Brain pericyte (primary cell): ENCODE results near the gene TRMT2A.
A peak's percentile ranks its signal among the peaks of the same experiment; 100 is the strongest.
"Not testable (repeated sequence)": the region's sequence is repeated elsewhere in the genome, so short reads cannot be mapped to it uniquely, and the experiment has no call there.

ENCODE experiments used
- DNase-seq: peaks from one replicate; pipeline ENCODE4 v3.0.0-alpha.2; 2012; ENCODE audit warnings: low read depth, low spot score

Gene TRMT2A, protein sequence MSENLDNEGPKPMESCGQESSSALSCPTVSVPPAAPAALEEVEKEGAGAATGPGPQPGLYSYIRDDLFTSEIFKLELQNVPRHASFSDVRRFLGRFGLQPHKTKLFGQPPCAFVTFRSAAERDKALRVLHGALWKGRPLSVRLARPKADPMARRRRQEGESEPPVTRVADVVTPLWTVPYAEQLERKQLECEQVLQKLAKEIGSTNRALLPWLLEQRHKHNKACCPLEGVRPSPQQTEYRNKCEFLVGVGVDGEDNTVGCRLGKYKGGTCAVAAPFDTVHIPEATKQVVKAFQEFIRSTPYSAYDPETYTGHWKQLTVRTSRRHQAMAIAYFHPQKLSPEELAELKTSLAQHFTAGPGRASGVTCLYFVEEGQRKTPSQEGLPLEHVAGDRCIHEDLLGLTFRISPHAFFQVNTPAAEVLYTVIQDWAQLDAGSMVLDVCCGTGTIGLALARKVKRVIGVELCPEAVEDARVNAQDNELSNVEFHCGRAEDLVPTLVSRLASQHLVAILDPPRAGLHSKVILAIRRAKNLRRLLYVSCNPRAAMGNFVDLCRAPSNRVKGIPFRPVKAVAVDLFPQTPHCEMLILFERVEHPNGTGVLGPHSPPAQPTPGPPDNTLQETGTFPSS

DNA sequence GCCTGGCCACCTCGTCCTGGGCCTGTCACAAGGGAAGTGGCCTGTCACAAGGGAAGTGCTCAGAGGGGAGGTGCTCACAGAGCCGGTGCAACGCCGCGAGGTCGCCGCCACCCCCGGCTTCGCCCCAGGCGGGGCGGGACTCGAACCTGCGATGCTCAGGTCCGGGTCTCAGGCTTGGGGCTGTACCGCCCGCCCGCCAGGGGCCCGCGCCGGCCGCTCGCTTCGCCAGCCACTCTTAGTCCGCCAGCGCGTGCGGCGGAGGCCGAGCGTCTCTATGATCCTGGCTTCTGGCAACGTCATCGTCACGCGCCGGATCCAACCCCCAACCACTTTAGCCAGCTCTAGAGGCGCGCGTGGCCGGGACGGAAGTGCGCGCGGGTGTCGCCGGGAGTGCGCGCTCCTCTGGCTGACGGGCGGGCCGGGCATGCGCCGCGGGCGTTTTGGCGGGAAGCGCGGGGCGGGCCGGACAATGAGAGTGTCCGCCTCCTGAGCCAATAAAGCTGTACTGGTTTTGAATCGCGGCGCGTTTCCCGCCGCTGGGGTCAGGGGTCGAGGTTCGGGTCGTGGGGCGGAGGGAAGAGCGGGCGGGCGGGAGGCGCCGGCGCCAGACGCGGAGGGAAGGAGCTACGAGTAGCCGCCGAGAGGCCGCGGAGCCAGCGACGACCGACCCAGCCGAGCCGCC, at the start of gene TRMT2A:
Gene TRMT2A, minus strand, starts transcription at position 276 of the 682 bp plus-strand sequence. CDS start 320 bp downstream, outside the sequence.
- DNase-seq: peak; percentile 96

DNA sequence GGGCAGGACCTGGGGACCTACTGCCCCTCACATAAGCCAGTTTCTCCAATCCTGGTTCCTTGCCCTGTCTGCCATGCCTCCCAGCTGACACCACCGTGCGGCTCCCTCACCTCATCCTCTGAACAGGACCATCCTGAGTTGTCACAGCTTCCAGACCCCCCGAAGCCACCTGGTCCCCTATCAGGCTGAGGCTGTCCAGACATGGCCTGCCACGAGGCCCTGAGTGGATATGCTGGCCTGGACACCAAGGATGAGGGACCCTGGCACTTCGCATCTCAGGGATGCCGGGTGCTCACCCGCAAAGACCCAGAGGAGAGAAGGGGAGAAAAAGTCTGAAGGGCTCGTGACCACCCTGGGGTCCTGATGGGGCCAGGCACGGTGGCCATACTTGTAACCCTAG, 49.7 kb upstream of the TRMT2A start:
- no peak for DNase-seq

DNA sequence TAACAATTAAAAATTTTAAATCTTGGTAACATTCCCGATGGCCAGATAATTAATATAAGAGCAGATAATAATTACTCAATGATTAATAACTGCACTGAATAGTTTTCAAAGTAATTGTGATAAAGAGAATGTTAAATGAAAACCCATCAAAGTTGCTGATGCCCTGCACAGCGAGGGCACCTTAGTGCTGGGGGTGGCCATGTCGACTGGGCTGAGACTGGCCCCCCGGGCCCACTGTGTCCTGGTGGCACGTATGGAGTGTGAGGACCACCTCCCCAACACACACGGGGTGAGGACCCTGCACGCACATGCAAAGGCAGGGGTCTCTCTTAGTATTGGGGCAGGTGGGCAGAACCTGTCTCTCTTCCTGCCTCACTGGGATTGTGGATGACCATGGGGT, 48.9 kb upstream of the TRMT2A start:
- no peak for DNase-seq

DNA sequence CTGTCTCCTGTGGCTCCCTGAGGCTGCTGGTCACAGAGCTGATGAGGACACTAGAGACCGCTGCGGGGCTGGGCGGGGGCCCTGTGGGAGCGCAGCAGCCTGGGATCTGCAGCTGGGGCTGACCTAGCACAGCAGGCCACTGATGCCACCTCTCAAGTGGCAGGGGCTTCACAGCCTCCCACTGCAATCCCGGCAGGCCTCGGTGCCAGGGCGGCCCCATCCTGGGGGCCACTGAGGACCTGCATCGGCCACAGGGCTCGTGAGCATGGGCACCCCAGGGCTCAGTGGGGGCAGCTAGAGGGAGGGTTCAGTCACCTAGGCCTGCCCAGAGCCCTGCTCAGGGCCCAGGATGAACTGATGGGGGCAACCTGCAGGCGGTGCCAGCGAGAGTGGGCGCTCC, 48.4 kb upstream of the TRMT2A start:
- no peak for DNase-seq

DNA sequence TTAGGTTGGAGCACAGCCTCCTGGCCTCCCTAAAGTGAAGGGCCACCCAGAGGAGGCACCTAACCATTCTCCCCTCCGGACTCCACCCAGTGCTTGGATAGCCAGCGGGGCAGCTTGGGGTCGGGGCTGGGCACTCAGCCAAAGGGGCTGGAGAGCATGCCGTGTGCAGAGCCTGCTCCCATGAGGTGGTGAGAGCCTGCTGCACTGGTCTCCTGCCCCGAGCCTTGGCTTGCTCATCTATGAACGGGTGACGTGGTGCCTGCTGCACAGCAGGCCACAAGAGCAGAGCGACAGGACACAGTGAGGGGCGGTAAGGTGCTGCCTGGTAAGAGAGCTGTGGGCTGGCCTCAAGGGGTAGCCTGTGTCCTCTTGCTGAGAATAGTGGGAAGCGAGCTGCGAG, 47.8 kb upstream of the TRMT2A start:
- DNase-seq: no peak

DNA sequence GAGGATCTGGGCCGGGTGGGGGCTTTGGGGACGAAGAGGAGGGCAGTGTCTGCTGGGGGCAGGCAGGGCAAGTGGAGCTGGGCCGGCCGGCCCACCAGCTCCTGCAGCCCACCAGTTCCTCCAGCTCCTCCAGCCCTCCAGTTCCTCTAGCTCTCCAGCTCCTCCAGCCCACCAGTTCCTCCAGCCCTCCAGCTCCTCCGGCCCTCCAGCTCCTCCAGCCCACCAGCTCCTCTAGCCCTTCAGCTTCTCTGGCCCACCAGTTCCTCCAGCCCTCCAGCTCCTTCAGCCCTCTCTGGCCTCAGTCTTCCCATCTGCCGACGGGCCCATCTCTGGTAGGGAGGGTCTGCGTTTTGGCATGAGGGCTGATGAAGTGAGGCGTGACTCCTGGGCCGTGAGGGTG, 43.0 kb upstream of the TRMT2A start:
- DNase-seq: no peak

DNA sequence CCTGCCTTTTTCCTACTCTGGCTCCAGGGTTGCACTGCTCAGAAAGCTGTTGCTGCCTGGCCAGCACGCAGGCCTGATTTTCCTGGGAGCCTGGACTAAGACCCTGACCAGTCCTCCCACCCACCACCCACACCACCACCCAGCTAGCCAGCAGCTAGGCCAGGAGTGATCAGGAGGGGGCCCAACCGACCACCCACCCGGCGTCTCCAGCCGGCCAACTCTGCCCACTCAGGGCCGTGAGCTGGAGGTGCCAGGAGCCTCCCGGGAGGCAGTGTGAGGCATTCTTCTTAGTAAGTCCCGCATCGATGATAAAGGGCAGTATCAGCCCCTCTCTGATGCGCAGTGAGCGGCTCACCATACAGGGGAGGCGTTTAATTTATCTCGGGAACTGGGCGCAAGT, 42.5 kb upstream of the TRMT2A start:
- DNase-seq: not testable (repeated sequence)

DNA sequence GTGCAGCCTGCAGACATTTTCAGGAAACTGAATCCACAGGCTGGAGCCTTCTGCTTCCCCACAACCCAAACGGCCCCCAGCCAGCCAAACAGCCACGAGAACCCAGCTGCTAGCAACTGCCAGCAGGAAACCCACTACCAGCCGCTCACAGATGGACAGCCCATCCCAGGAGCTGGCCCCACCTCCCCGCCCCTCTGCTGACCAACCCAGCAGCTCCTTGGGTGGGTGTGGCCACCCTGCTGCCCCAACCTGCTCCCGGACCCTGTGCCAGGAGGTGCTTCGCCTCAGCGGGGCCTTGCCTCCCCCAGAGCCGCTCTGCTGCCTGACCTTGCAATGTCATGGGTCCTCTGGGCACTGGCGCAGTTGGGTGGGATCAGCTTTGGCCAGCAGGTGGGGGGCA, 42.0 kb upstream of the TRMT2A start:
- no peak for DNase-seq

DNA sequence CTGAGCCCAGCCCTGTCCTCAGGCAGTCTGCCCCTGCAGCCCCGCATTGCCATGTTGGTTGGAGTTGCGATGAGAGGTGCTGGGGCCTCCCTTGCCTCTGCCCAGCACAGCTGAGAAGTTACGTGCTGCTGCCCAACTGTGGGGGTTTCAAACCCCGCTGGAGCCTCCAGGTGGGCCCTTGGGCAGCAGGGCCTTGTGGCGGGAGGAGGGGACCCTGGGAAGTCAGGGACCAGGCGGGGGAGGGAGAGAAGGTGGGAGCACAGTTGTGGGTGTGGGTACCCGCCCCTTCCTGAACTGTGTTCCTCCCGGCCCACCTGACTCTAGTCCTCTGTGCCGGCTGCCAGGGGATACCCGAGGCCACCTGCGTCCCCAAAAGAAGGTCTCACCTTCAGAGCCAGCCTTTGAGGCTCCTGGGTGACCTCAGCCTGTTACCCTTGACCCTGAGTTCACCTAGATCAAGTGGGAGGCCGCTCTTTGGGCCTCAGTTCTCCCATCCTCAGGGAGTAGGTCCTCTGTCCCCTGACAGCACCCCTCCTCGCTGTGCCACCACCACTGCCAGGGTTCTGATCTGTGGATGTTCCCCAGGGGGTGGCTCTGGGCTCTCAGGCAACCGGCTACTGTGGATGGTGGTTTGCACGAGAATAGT, 41.5 kb upstream of the TRMT2A start:
- DNase-seq: no peak

DNA sequence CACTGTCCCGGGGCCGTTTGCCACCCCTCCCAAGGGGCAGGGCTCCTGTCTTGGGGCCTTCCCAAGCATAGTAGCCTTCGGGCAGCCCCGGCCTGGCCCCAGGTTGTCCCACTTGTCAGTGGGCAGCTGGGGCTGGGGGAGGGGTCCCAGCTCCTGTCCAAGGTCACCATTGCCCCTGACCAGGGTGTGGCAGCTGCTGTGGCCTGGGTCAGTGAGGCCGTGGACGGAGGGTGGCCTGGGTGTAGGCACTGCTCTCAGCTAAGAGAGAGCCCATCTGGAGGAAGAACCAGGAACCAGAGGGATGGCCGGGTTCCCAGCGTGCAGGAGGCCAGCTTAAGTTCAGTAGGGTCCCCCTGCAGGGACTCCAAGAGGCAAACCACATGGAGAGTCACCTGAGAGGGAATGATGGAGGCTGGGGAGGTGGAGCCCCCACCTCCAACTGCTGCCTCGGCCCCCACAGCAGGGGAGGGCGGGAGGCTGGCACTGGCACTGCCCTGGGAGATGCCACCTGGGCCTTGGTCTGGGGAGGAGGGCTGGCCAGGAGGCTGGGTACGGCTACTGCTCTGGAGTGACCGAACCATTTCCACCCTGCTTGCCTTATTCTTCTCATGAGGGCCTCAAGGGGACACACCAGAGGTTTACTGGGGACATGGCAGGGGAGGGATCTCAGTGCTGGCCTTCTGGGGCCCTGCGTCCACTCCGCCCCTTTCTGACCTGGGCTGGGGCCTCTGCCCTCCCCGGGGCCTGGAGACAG, 40.6 kb upstream of the TRMT2A start:
- DNase-seq: no peak

DNA sequence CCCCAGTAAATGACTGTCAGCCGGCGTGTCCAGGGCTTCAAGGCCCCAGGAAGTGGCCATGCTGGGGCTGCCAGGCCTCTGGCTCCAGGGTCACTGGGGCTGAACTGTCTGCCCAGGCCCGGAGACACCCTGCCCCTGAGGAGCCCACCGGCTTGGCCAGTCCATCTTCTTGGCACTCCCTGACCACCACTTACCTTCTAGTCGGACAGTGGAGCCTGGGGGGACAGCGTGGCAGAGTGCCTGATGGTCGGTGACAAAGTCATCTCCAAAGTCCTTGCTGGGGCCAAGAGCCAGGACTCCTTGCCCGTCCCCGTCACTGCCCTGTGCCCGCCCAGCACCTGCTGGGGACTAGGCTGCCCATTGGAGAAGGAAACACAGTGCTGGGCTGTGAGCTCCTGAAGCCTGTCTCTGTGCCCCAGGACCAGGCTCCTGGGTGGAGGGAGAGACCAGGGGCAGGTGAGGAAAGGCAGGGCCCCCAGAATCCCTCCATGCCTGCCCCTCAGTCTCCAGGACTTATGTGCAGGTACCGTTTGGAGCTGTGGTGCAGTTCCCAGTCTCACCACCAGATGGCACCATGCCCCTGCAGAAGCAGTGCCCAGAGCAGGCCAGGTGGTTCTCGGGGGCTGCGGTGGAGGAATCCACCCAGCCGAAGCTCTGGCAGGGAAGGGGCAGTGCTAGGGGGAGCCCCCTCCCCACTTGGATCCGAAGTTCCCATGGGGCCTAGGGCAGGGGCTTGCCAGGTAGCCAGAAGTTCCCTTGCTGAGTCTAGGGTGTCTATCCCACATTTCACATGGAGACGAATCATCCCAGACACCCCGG, 39.8 kb upstream of the TRMT2A start:
- no peak for DNase-seq

DNA sequence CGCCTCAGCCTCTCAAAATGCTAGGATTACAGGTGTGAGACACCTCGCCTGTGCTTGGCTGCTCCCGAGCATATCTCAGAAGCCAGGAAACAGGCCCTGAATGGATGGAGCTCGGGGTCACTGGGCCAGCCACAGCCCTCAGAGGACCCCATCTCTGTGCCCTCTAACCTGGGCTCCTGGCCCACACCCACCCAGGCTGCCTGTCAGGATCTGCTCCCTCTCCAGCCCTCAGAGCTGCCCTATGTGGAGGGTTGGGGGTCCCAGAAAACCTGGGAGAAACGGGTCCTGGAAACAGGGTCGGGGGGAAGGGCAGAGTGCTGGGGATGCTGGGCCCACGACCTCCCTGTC, 39.0 kb upstream of the TRMT2A start:
- DNase-seq: no peak

DNA sequence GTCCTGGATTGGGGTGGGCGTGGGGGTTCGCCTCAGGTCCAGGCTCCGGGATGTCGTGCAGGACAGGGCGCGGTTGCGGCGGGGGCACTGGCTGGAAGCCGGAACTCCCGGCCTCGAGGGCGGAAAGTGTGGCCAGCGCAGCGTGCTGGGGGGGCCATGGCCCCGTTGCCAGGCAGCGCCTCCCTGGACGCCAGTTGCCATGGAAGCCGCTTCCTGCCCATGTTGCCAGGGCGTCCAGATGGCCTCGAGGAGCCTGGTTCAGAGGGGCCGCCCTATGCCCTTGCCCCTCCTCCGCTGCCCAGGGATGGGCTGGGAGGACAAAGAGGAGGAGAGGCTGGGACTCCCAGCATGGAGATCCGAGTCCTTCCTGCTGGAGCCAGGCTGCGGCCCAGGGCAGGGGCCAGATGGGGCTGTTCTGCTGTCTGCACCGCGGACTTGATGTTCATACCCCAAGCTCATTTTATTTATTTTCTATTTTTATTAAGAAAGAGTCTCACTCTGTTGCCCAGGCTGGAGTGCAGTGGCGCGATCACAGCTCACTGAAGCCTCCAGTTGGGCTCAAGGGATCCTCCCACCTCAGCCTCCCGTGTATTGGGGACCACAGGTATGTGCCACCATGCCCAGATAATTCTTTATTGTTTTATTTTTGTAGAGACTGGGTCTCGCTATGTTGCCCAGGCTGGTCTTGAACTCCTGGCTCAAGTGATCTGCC, 38.5 kb upstream of the TRMT2A start:
- no peak for DNase-seq

DNA sequence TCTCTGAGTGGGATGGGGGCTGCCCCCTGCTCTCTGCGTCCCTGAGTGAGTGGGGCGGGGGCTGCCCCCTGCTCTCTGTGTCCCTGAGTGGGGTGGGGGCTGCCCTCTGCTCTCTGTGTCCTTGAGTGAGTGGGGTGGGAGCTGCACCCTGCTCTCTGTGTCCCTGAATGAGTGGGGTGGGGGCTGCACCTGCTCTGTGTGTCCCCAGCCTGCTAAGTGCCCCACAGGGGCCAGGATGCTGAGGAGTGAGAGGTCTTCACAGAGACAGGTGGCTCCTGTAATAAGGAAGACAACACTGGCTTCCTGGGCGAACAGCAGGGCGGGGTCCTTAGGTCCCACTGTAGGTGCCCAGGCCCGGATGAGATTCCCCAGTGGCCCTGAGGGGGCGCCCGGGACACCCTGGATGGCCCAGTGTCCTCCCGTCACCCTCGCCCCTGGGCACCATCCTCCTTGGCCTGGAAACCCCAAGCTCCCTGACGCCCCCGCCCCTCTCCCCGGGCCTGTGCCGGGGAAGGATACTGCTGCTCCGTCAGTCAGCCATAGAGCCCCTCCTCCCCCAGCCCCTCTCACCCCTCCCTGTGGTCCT, 37.7 kb upstream of the TRMT2A start:
- no peak for DNase-seq

DNA sequence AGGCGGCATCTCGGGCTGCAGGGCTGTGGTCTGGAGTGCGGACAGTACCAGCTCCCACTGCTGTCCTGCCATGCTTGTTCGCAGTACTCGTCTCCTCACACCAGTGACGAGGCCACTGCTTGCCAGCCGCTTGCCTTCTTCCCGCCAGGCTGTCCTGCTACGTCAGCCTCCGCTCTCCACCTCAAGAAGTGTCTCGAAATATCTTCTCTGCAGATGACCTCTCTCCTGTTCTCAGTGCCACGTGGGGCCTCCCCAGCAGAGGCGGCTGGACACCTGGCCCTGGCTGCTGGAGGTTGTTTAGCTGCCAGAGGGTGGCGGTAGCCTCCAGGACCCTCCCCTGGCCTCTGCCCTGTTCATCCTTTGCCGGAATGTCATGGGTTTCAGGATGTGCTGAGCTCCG, 36.9 kb upstream of the TRMT2A start:
- no peak for DNase-seq

DNA sequence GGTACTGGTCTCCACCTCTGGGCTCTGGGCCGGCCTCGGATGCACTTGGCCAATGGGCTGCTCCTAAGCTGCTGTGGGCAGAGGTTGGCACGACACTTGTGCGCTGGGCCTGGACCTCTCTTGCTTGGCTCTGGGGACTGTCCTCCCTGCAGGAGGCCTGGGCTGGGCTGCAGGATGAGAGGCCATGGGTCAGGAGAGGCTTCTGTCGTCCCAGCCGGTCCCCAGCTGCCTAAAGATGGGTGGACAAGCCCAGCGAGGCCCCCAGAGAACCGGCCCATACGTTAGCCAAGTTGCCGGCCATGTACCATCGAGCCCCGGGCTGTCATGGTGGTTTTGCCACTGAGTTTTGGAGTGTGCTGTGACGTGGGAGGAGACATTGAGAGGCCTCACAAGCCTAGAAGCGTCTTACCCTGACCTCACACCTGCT, 35.5 kb upstream of the TRMT2A start:
- no peak for DNase-seq

DNA sequence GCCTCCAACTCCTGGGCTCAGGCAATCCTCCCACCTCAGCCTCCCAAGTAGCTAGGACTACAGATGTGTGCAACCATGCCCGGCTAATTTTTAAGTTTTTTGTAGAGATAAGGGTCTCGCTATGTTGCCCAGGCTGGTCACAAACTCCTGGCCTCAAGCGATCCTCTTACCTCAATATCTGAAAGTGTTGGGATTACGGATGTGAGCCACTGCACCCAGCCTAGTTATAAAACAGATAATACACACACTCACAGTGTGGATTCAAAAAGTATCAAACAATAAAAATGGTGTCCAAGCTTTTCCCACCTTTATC, 34.2 kb upstream of the TRMT2A start:
- DNase-seq: no peak

DNA sequence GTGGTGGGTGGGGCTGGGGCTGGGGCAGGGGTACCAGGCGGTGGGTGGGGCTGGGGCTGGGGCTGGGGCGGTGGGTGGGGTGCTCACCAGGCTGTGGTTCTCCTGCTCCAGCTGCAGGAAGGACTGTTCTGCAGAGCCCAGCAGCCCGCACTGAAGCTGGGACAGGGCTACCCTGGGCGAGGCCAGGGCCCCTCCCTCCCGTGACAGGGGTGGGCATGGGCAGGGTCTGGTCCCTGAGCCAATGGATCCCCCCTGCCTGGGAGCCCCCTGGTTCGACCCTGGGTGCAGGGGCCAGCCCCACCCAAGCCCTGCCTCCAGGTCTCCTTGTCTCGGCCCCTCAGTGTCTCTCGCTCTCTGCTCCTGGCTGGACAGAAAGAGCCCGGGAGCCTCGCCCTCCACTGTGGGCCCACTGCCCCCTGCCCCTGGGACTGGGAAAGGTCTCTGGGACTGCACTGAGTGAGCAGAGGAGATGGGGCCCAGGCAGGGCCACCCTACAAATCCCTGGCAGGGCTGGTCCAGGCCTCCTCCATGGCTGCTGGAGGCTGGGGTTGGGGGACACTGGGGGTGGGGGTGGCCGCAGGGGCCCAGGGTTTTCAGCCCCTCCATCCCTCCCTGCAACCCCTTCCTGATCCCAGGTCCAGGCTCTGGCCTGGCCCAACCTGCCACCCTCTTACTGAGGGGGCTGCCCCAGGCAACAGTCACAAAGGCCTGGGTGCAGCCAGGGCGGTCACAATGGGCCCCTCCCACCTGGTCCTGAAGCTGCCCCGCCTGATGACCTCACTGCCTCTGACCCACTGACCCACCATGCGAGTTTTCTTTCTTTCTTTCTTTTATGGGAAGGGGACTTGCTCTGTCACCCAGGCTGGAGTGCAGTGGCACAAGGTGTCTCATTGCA, 33.6 kb upstream of the TRMT2A start, which contains the start of gene CCDC188:
Gene CCDC188, minus strand, starts transcription at position 675 of the 895 bp plus-strand sequence. Its CDS starts 69 bp downstream, at position 606.
- DNase-seq: no peak
